Chondrocyte (in vitro differentiated cells): ENCODE data around the gene PIK3R1. TPM values are rescaled to one million over a fixed set of nuclear protein-coding genes. Genes with fewer than 3 reads are reported as not detected.

Experiments
- DNase-seq: peaks from one replicate; pipeline ENCODE4 v3.0.0; 2021; ENCODE audit warnings: mixed read lengths, low spot score
- H3K27ac Mint-ChIP-seq: one replicate; pipeline ENCODE4 v1.8.0; 2021; ENCODE audit warnings: mild to moderate bottlenecking, moderate library complexity, mixed read lengths; ENCODE audit not compliant: unreplicated experiment
- H3K27me3 Mint-ChIP-seq: 2 replicates; pipeline ENCODE4 v1.8.0; 2021; ENCODE audit warnings: low read depth, mixed read lengths
- H3K36me3 Mint-ChIP-seq: 2 replicates; pipeline ENCODE4 v1.8.0; 2021; ENCODE audit warnings: low read depth, mixed read lengths
- H3K4me1 Mint-ChIP-seq: 2 replicates; pipeline ENCODE4 v1.8.0; 2021; ENCODE audit warnings: low read depth, mild to moderate bottlenecking, mixed read lengths
- H3K4me3 Mint-ChIP-seq: one replicate; pipeline ENCODE4 v1.8.0; 2021; ENCODE audit warnings: mild to moderate bottlenecking, moderate library complexity, mixed read lengths; ENCODE audit not compliant: unreplicated experiment
- H3K9me3 Mint-ChIP-seq: 2 replicates; pipeline ENCODE4 v1.8.0; 2021; ENCODE audit warnings: low read depth, mixed read lengths
- total RNA-seq: library from RNA; stranded (reverse); gene quantifications from 3 replicates; pipeline ENCODE4 v1.2.1, GENCODE V29; 2021
- TF ChIP-seq, protein P1 (sequence below): fragments of 200-600 bp; sonication (generic); IDR thresholded peaks from 2 replicates; pipeline ENCODE4 v1.5.0; 2021; ENCODE audit warnings: antibody characterized with exemption, mild to moderate bottlenecking, moderate library complexity

Gene PIK3R1
- total RNA-seq, 1 donor from 2014 or later: 60.7 TPM

DNA sequence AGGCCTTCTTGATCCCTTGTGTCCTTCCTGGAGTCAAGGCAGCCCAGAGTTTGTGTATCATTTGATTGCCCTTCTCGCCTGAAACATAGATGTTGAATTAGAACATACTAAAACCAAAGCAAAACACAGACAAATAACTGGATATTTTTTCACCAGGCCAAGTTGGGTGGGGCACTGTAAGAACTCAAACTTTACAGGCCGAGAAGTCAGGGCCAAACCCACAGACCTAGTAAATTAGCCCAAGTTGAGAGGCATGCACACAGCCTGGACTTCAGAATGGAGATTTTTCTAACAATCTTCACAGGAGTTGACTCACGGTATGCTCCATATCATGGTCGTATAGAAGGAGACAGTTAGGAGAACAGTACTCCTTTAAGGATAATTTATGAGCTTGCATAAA lies 121.7 kb downstream of the PIK3R1 start:
- no peak for DNase-seq
- Mint-ChIP-seq H3K36me3 (no peaks in the 10 kb centered on the region), H3K27me3 (no peaks in the 10 kb centered on the region), H3K4me3 (no peak overlapping the region), H3K4me1 (peaks cover 15% of the 10 kb centered on the region), H3K9me3 (no peaks in the 10 kb centered on the region), H3K27ac (no peak overlapping the region)
- TF ChIP-seq, protein P1, sequence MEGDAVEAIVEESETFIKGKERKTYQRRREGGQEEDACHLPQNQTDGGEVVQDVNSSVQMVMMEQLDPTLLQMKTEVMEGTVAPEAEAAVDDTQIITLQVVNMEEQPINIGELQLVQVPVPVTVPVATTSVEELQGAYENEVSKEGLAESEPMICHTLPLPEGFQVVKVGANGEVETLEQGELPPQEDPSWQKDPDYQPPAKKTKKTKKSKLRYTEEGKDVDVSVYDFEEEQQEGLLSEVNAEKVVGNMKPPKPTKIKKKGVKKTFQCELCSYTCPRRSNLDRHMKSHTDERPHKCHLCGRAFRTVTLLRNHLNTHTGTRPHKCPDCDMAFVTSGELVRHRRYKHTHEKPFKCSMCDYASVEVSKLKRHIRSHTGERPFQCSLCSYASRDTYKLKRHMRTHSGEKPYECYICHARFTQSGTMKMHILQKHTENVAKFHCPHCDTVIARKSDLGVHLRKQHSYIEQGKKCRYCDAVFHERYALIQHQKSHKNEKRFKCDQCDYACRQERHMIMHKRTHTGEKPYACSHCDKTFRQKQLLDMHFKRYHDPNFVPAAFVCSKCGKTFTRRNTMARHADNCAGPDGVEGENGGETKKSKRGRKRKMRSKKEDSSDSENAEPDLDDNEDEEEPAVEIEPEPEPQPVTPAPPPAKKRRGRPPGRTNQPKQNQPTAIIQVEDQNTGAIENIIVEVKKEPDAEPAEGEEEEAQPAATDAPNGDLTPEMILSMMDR: no peak

DNA sequence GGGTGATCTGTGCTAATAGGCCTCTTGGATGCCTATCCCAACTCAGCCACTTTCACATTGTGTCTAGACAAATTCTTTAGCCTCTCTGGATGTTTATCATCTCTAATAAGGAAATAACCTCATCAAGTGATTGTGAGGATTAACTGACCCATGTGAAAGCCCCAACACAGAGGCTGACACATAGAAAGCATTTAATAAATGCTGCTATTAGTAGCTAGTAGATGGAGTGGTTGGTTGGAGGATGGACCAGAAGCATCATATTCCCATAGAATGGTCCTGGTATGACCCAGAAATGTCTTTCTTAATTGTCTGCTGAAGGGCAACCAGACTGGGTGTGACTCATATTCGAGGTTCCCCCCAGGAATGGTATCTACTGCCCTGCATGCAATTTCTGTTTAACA lies 124.4 kb downstream of the PIK3R1 start:
- Mint-ChIP-seq H3K27ac (no peak overlapping the region), H3K4me3 (no peak overlapping the region), H3K27me3 (no peaks in the 10 kb centered on the region), H3K36me3 (no peaks in the 10 kb centered on the region), H3K9me3 (no peaks in the 10 kb centered on the region), H3K4me1 (peaks cover 24% of the 10 kb centered on the region)
- no peak for DNase-seq
- TF ChIP-seq, protein P1: no peak

DNA sequence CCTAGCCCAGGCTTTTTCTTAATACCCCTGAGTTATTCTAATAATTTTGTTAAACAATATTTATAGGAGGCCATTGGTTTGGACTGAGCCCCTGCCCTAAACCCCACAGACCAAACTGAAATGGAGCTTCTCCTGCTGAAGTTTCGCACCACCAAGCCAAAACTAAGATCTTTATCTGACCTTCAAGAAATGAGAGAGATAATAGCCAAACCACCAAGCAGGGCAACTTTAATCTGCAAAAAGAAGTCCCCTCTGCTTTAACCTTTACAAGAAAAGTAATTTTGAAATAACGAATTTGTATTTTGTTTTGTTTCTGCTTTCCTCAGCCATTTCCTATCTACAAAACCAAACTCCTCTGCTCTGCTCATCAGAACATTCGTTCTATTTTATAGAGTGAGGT lies 125.5 kb downstream of the PIK3R1 start:
- Mint-ChIP-seq H3K9me3 (no peaks in the 10 kb centered on the region), H3K36me3 (no peaks in the 10 kb centered on the region), H3K4me3 (no peak overlapping the region), H3K27ac (no peak overlapping the region), H3K27me3 (no peaks in the 10 kb centered on the region), H3K4me1 (peaks cover 28% of the 10 kb centered on the region)
- TF ChIP-seq, protein P1: no peak
- no peak for DNase-seq

DNA sequence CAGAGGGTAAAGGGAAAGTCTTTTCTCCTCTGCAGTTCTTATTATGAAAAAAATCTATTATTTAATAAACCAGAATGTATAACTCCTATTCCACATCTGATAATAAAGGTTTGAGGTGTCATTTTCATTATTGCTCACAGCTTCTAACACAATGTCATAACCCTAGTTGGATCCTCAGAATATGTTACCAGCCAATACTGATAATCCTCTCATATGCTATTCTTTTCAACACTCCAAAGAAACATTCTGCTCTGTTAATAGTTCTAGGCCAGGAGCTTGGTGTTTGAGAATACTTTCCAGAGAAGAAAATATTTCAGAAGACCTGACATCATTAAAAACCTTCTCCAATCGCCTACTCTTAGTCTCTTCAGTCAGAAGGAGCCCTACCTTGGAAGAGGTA lies 127.1 kb downstream of the PIK3R1 start:
- no peak overlapping the region for H3K27ac Mint-ChIP-seq
- peaks cover 7% of the 10 kb centered on the region for H3K9me3 Mint-ChIP-seq
- H3K36me3 Mint-ChIP-seq: no peaks in the 10 kb centered on the region
- no peak for DNase-seq
- no peaks in the 10 kb centered on the region for H3K27me3 Mint-ChIP-seq
- TF ChIP-seq, protein P1: no peak
- H3K4me3 Mint-ChIP-seq: no peak overlapping the region
- H3K4me1 Mint-ChIP-seq: peaks cover 28% of the 10 kb centered on the region

DNA sequence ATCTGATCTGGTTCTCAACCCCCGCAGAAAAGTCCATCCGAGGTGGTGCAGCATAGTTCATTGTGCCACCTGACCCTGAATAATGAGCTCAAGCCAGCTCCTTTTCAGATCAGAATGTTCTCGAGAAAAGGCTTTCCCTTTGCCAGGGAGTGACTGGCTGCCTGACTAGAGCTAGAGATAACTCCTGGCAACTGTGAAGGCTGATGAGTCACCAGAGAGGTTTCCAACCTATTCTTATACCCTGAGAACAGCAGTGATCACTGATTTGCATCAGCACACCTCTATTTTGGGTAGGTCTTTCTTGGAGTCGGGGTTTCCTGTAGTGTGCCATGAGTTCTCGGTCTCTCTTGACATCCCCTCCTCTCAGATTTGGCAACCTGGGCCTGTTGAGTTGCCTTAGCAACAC lies 127.9 kb downstream of the PIK3R1 start:
- Mint-ChIP-seq H3K27ac (peak overlapping the region; percentile 18), H3K27me3 (no peaks in the 10 kb centered on the region), H3K36me3 (no peaks in the 10 kb centered on the region), H3K4me3 (no peak overlapping the region), H3K9me3 (peaks cover 13% of the 10 kb centered on the region), H3K4me1 (peaks cover 28% of the 10 kb centered on the region)
- DNase-seq: no peak
- TF ChIP-seq, protein P1: no peak
